ENCODE results near the gene PEPD. TPM values are rescaled to one million over a fixed set of nuclear protein-coding genes. Genes with fewer than 3 reads are reported as not detected.

The PEPD gene
- total RNA-seq, 1 donor from 2014 or later, result 112 TPM

- no peaks in the 10 kb centered on the region for H3K36me3 ChIP-seq
- intact Hi-C loops (cut with DNase I), result loop anchor here (10.0 kb wide), 1 partner anchor 257 kb away; no protein-coding TSS in a partner anchor
- peaks cover 0 to 3% of the 10 kb centered on the region in 2 donors for H3K4me1 ChIP-seq
- no peaks in the 10 kb centered on the region for H3K9me3 ChIP-seq
- no peak overlapping the region for H3K27ac ChIP-seq
- H3K27me3 ChIP-seq, result no peaks in the 10 kb centered on the region
- TF ChIP-seq CTCF (IDR thresholded peaks at IDR 0.05), result no peak
- H3K4me3 ChIP-seq, result no peak overlapping the region
- DNase-seq (ENCODE audit: low spot score in 2 of 2), result no peak
These were observed 119.7 kb downstream of the PEPD start for GRCh38 chr19:33401683-33402420.

GRCh38 chr19:33400856-33401682 is 120.5 kb downstream of the PEPD start:
- intact Hi-C loops (cut with DNase I), result loop anchor here (10.0 kb wide), 1 partner anchor 256 kb away; no protein-coding TSS in a partner anchor
- peaks cover 0 to 5% of the 10 kb centered on the region in 2 donors for H3K4me1 ChIP-seq
- no peaks in the 10 kb centered on the region for H3K36me3 ChIP-seq
- no peak overlapping the region for H3K4me3 ChIP-seq
- H3K27me3 ChIP-seq, result no peaks in the 10 kb centered on the region
- DNase-seq (ENCODE audit: low spot score in 2 of 2), result no peak
- no peak overlapping the region for H3K27ac ChIP-seq
- TF ChIP-seq CTCF (IDR thresholded peaks at IDR 0.05), result no peak
- H3K9me3 ChIP-seq, result no peaks in the 10 kb centered on the region

- Histone ChIP-seq H3K27ac (no peak overlapping the region), H3K4me3 (no peak overlapping the region), H3K27me3 (no peaks in the 10 kb centered on the region), H3K4me1 (peaks cover 0 to 11% of the 10 kb centered on the region in 2 donors), H3K9me3 (no peaks in the 10 kb centered on the region), H3K36me3 (no peaks in the 10 kb centered on the region)
- TF ChIP-seq CTCF (IDR thresholded peaks at IDR 0.05), result no peak
- intact Hi-C loops (cut with DNase I), result loop anchor here (10.0 kb wide), 1 partner anchor 255 kb away; no protein-coding TSS in a partner anchor
- no peak for DNase-seq (ENCODE audit: low spot score in 2 of 2)
These were observed 121.6 kb downstream of the PEPD start for GRCh38 chr19:33399745-33400681.

- TF ChIP-seq CTCF (IDR thresholded peaks at IDR 0.05), result no peak
- H3K4me3 ChIP-seq, result no peak overlapping the region
- H3K27ac ChIP-seq, result no peak overlapping the region
- DNase-seq (ENCODE audit: low spot score in 2 of 2), result no peak
- intact Hi-C loops (cut with DNase I), result no loop called here
- H3K36me3 ChIP-seq, result no peaks in the 10 kb centered on the region
- H3K9me3 ChIP-seq, result no peaks in the 10 kb centered on the region
- H3K4me1 ChIP-seq, result peaks cover 0 to 18% of the 10 kb centered on the region in 2 donors
- H3K27me3 ChIP-seq, result no peaks in the 10 kb centered on the region
These were observed 122.4 kb downstream of the PEPD start for GRCh38 chr19:33399081-33399744.
